ENCODE measurements around the gene SPNS2. TPM values are rescaled to one million over a fixed set of nuclear protein-coding genes. Genes with fewer than 3 reads are reported as not detected.

Gene SPNS2
- total and polyA plus RNA-seq, 2 experiments from 2014 or later = 1.7 to 2.3 TPM

DNA sequence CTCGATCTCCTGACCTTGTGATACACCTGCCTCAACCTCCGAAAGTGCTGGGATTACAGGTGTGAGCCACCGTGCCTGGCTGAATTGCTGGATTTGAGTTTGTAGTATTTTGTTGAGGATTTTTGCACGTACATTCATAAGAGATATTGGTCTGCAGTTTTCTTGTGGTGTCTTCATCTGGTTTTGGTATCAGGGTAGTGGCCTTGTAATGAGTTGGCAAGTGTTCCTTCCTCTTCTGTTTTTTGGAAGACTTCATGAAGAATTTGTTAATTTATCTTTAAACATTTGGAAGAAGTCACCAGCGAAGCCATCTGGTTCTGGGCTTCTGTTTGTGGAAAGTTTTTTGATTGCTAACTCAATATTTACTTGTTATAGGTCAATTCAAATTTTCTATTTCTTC is 38.0 kb upstream of the SPNS2 start (continued):
- TF ChIP-seq, protein P1, sequence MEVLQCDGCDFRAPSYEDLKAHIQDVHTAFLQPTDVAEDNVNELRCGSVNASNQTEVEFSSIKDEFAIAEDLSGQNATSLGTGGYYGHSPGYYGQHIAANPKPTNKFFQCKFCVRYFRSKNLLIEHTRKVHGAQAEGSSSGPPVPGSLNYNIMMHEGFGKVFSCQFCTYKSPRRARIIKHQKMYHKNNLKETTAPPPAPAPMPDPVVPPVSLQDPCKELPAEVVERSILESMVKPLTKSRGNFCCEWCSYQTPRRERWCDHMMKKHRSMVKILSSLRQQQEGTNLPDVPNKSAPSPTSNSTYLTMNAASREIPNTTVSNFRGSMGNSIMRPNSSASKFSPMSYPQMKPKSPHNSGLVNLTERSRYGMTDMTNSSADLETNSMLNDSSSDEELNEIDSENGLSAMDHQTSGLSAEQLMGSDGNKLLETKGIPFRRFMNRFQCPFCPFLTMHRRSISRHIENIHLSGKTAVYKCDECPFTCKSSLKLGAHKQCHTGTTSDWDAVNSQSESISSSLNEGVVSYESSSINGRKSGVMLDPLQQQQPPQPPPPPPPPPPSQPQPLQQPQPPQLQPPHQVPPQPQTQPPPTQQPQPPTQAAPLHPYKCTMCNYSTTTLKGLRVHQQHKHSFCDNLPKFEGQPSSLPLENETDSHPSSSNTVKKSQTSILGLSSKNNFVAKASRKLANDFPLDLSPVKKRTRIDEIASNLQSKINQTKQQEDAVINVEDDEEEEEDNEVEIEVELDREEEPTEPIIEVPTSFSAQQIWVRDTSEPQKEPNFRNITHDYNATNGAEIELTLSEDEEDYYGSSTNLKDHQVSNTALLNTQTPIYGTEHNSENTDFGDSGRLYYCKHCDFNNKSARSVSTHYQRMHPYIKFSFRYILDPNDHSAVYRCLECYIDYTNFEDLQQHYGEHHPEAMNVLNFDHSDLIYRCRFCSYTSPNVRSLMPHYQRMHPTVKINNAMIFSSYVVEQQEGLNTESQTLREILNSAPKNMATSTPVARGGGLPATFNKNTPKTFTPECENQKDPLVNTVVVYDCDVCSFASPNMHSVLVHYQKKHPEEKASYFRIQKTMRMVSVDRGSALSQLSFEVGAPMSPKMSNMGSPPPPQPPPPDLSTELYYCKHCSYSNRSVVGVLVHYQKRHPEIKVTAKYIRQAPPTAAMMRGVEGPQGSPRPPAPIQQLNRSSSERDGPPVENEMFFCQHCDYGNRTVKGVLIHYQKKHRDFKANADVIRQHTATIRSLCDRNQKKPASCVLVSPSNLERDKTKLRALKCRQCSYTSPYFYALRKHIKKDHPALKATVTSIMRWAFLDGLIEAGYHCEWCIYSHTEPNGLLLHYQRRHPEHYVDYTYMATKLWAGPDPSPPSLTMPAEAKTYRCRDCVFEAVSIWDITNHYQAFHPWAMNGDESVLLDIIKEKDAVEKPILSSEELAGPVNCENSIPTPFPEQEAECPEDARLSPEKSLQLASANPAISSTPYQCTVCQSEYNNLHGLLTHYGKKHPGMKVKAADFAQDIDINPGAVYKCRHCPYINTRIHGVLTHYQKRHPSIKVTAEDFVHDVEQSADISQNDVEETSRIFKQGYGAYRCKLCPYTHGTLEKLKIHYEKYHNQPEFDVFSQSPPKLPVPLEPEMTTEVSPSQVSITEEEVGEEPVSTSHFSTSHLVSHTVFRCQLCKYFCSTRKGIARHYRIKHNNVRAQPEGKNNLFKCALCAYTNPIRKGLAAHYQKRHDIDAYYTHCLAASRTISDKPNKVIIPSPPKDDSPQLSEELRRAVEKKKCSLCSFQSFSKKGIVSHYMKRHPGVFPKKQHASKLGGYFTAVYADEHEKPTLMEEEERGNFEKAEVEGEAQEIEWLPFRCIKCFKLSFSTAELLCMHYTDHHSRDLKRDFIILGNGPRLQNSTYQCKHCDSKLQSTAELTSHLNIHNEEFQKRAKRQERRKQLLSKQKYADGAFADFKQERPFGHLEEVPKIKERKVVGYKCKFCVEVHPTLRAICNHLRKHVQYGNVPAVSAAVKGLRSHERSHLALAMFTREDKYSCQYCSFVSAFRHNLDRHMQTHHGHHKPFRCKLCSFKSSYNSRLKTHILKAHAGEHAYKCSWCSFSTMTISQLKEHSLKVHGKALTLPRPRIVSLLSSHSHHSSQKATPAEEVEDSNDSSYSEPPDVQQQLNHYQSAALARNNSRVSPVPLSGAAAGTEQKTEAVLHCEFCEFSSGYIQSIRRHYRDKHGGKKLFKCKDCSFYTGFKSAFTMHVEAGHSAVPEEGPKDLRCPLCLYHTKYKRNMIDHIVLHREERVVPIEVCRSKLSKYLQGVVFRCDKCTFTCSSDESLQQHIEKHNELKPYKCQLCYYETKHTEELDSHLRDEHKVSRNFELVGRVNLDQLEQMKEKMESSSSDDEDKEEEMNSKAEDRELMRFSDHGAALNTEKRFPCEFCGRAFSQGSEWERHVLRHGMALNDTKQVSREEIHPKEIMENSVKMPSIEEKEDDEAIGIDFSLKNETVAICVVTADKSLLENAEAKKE (CRISPR knock-in tag; IDR thresholded peaks at IDR 0.05) = no peak
- no peak for TF ChIP-seq ZNF114 (CRISPR knock-in tag; IDR thresholded peaks at IDR 0.05)
- TF ChIP-seq NANOG (IDR thresholded peaks at IDR 0.05; ENCODE audit: borderline replicate concordance) = no peak
- no peak for TF ChIP-seq POLR2AphosphoS5 (IDR thresholded peaks at IDR 0.05; ENCODE audit: low read depth)

DNA sequence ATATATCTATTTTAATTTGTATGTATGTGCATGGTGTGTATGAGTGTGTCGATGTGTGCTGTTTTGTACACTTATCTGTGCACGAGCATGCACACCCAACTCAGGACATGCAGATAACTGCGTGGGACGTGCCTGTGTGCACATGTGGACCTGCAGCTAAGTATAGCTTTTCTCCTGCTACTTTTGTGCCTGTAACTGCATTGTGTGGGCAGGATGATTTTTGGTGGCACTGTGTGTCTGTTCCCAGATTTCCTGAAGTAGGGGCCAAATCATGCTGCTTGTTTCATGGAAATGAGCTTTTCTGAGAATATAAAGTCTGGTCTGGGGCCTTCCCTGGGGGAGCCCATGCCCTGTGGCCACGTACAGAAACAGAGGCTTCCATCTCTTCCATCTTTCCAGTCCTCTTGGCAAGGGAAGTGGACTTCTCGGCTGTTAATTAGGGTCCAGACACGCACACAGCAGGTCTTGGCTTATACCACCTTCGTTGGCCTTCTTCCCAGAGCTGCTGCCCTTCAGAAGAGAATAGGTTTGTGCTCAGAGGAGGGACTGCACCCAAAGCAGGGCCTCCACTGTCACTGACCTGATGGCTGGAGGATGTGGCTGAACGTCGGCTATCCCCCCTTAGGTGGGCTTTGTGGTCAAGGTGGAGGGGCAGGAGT is 34.7 kb upstream of the SPNS2 start:
- H3K27ac Mint-ChIP-seq = no peak overlapping the region
- no peak overlapping the region for H3K4me3 ChIP-seq
- H2AFZ ChIP-seq = no peak overlapping the region
- no peaks in the 10 kb centered on the region for H4K20me1 ChIP-seq (replicated peaks; ENCODE audit: insufficient read depth)
- no peaks in the 10 kb centered on the region; the same call in 2 of the 3 replicates for H3K36me3 Mint-ChIP-seq (ENCODE audit: low read depth)
- H3K27me3 Mint-ChIP-seq (ENCODE audit: insufficient read depth, low read depth, poor library complexity) = peaks cover 9% of the 10 kb centered on the region
- H3K9me3 Mint-ChIP-seq = peaks cover 7% of the 10 kb centered on the region; the same call in 1 of the 3 replicates
- H3K9me2 ChIP-seq (ENCODE audit: insufficient read depth) = no peaks in the 10 kb centered on the region
- H3F3A ChIP-seq (replicated peaks; ENCODE audit: low read depth) = no peaks in the 10 kb centered on the region
- H3K27ac ChIP-seq (ENCODE audit: low read depth) = no peak overlapping the region
- no peaks in the 10 kb centered on the region for H3K4me1 ChIP-seq (ENCODE audit: insufficient read depth)
- no peak overlapping the region for H3K4me3 Mint-ChIP-seq
- no peaks in the 10 kb centered on the region for H3K79me2 ChIP-seq (replicated peaks; ENCODE audit: insufficient read depth)
- DNase-seq (ENCODE audit: low spot score) = no peak
- H3K4me2 ChIP-seq = no peak overlapping the region
- H3K27me3 ChIP-seq (ENCODE audit: insufficient read depth) = no peaks in the 10 kb centered on the region
- no peak for ATAC-seq
- no peaks in the 10 kb centered on the region for H3K36me3 ChIP-seq (ENCODE audit: insufficient read depth)
- H3K4me1 Mint-ChIP-seq = no peaks in the 10 kb centered on the region
- TF ChIP-seq EZH2phosphoT487 (IDR thresholded peaks at IDR 0.05; ENCODE audit: unreplicated experiment) = no peak
- no peak for TF ChIP-seq EZH2 (IDR thresholded peaks at IDR 0.05; ENCODE audit: low read depth, unreplicated experiment)
- no peak for TF ChIP-seq ZNF114 (CRISPR knock-in tag; IDR thresholded peaks at IDR 0.05)
- TF ChIP-seq NANOG (IDR thresholded peaks at IDR 0.05; ENCODE audit: borderline replicate concordance) = no peak
- TF ChIP-seq, protein P2, sequence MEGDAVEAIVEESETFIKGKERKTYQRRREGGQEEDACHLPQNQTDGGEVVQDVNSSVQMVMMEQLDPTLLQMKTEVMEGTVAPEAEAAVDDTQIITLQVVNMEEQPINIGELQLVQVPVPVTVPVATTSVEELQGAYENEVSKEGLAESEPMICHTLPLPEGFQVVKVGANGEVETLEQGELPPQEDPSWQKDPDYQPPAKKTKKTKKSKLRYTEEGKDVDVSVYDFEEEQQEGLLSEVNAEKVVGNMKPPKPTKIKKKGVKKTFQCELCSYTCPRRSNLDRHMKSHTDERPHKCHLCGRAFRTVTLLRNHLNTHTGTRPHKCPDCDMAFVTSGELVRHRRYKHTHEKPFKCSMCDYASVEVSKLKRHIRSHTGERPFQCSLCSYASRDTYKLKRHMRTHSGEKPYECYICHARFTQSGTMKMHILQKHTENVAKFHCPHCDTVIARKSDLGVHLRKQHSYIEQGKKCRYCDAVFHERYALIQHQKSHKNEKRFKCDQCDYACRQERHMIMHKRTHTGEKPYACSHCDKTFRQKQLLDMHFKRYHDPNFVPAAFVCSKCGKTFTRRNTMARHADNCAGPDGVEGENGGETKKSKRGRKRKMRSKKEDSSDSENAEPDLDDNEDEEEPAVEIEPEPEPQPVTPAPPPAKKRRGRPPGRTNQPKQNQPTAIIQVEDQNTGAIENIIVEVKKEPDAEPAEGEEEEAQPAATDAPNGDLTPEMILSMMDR (conservative IDR thresholded peaks at IDR 0.05; ENCODE audit: low read depth in 2 of 2) = no peak
- TF ChIP-seq, protein P1 (CRISPR knock-in tag; IDR thresholded peaks at IDR 0.05) = no peak

Measured in GM23338 (cell line).